DOHH2 (cell line): Measurements from ENCODE around the gene RBMS3.

Experiments used
- H3F3A ChIP-seq: fragments of 200-600 bp; sonication (generic), shearing (Covaris generic); 2 replicates; pipeline ENCODE4 v1.6.0; 2016; ENCODE audit warnings: antibody characterized with exemption, mild to moderate bottlenecking; ENCODE audit not compliant: control insufficient read depth, insufficient read depth
- H3K27ac ChIP-seq: fragments of 200-600 bp; sonication (generic); 2 replicates; pipeline ENCODE4 v1.5.1; 2014; ENCODE audit warnings: low read depth, mild to moderate bottlenecking, low read length, moderate library complexity
- H3K27me3 ChIP-seq: fragments of 200-600 bp; sonication (generic); 2 replicates; pipeline ENCODE4 v1.6.1; 2014; ENCODE audit warnings: mild to moderate bottlenecking, low read length, mixed read lengths; ENCODE audit not compliant: control insufficient read depth
- H3K36me3 ChIP-seq: fragments of 200-600 bp; sonication (generic); 2 replicates; pipeline ENCODE4 v1.6.1; 2014; ENCODE audit warnings: mild to moderate bottlenecking, low read length, moderate library complexity, mixed read lengths; ENCODE audit not compliant: control insufficient read depth
- H3K4me1 ChIP-seq: fragments of 200-600 bp; sonication (generic); 2 replicates; pipeline ENCODE4 v1.6.1; 2014; ENCODE audit warnings: mild to moderate bottlenecking, low read length, mixed read lengths; ENCODE audit not compliant: control insufficient read depth
- H3K4me2 ChIP-seq: fragments of 200-600 bp; sonication (generic); 2 replicates; pipeline ENCODE4 v1.6.0; 2014; ENCODE audit warnings: mild to moderate bottlenecking, low read length, moderate library complexity
- H3K4me3 ChIP-seq: fragments of 200-600 bp; sonication (generic); 2 replicates; pipeline ENCODE4 v1.5.1; 2014; ENCODE audit warnings: mild to moderate bottlenecking, low read length, mixed read lengths
- H3K79me2 ChIP-seq: fragments of 200-600 bp; sonication (generic); 2 replicates; pipeline ENCODE4 v1.6.1; 2014; ENCODE audit warnings: mild to moderate bottlenecking, low read length, mixed read lengths; ENCODE audit not compliant: control insufficient read depth
- H3K9me2 ChIP-seq: fragments of 200-600 bp; sonication (generic); replicated peaks from 2 replicates; pipeline ENCODE4 v1.6.1; 2014; ENCODE audit warnings: mild to moderate bottlenecking, low read length, mixed read lengths; ENCODE audit not compliant: control insufficient read depth
- H3K9me3 ChIP-seq: fragments of 200-600 bp; sonication (generic); 2 replicates; pipeline ENCODE4 v1.6.1; 2014; ENCODE audit warnings: antibody characterized with exemption, low read length, mixed read lengths; ENCODE audit not compliant: control insufficient read depth, insufficient read depth
- H4K20me1 ChIP-seq: fragments of 200-600 bp; sonication (generic); 2 replicates; pipeline ENCODE4 v1.6.0; 2014; ENCODE audit warnings: low read depth, mild to moderate bottlenecking, antibody characterized with exemption, low read length, moderate library complexity; ENCODE audit not compliant: control insufficient read depth, insufficient read depth
- EZH2phosphoT487 ChIP-seq: fragments of 200-600 bp; sonication (generic); IDR thresholded peaks from 2 replicates; pipeline ENCODE4 v1.6.1; 2017; ENCODE audit warnings: borderline replicate concordance, mild to moderate bottlenecking, antibody characterized with exemption, low read length, moderate library complexity, mixed read lengths
- TF ChIP-seq, protein P1 (sequence below): fragments of 200-600 bp; sonication (generic); IDR thresholded peaks from one replicate; pipeline ENCODE4 v1.5.1; 2014; ENCODE audit warnings: antibody characterized with exemption, mild to moderate bottlenecking, low read depth, low read length; ENCODE audit not compliant: poor library complexity, severe bottlenecking

Gene RBMS3

DNA sequence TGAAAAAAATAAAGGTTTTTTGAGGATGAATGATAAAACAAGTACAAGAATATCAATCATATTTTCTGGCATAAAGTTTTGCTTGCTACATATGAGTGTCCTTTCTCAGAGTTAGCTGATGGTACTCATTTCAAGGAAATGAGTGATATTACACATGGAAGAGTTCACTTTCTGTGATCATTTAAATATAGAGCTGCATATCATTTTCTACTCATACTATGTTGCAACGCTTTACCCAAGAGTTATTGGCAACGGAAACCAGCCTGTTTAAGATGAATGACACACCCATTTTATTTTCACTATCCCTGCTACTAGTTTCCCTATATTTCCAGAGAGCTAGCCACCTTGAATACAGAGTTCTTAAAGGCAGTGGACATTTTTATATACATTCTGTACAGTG, 35.4 kb upstream of the RBMS3 start:
- H3K9me2 ChIP-seq = no peaks in the 10 kb centered on the region
- H3K36me3 ChIP-seq = no peaks in the 10 kb centered on the region
- H3K4me2 ChIP-seq = no peak overlapping the region
- no peaks in the 10 kb centered on the region for H3K27me3 ChIP-seq
- TF ChIP-seq, protein P1, sequence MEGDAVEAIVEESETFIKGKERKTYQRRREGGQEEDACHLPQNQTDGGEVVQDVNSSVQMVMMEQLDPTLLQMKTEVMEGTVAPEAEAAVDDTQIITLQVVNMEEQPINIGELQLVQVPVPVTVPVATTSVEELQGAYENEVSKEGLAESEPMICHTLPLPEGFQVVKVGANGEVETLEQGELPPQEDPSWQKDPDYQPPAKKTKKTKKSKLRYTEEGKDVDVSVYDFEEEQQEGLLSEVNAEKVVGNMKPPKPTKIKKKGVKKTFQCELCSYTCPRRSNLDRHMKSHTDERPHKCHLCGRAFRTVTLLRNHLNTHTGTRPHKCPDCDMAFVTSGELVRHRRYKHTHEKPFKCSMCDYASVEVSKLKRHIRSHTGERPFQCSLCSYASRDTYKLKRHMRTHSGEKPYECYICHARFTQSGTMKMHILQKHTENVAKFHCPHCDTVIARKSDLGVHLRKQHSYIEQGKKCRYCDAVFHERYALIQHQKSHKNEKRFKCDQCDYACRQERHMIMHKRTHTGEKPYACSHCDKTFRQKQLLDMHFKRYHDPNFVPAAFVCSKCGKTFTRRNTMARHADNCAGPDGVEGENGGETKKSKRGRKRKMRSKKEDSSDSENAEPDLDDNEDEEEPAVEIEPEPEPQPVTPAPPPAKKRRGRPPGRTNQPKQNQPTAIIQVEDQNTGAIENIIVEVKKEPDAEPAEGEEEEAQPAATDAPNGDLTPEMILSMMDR = no peak
- no peak for TF ChIP-seq EZH2phosphoT487
- no peak overlapping the region for H3K4me3 ChIP-seq
- H3K79me2 ChIP-seq = no peaks in the 10 kb centered on the region
- H3K27ac ChIP-seq = no peak overlapping the region
- H3K4me1 ChIP-seq = no peaks in the 10 kb centered on the region
- H4K20me1 ChIP-seq = no peaks in the 10 kb centered on the region
- no peaks in the 10 kb centered on the region for H3K9me3 ChIP-seq
- H3F3A ChIP-seq = no peaks in the 10 kb centered on the region

DNA sequence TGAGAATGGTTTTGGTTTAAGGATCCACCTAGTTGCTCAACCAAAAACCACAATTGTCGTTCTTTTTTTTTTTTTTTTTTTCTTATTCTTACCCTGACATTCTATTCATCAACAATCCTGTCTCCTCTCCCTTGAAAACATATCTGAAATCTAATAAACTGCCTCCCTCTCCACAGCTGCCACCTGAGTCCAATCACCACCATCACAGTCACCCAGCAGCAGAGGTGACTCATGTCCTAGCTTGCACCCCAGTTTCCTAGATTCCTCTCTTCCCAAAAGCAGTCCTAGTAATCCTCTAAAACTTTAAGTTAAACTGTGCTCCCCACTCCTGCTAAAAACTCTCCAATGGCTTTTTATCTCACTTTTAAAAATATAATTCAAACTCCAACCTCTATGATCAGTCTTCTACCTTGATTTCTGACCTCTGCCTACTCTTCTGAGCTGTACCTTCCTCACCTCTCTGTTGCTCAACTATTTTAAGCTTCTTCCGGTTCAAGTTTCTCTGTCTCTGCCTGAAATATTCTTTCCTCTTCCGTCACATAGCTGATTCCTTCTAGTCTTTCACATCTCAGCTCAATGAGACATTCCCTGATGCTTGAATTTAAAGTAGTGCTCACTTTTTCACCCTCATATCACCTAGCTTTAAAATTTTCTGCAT, 33.7 kb upstream of the RBMS3 start:
- no peaks in the 10 kb centered on the region for H4K20me1 ChIP-seq
- H3K36me3 ChIP-seq = no peaks in the 10 kb centered on the region
- H3K9me2 ChIP-seq = no peaks in the 10 kb centered on the region
- TF ChIP-seq, protein P1 = no peak
- no peak for TF ChIP-seq EZH2phosphoT487
- H3F3A ChIP-seq = no peaks in the 10 kb centered on the region
- no peaks in the 10 kb centered on the region for H3K9me3 ChIP-seq
- no peaks in the 10 kb centered on the region for H3K4me1 ChIP-seq
- H3K79me2 ChIP-seq = no peaks in the 10 kb centered on the region
- no peaks in the 10 kb centered on the region for H3K27me3 ChIP-seq
- no peak overlapping the region for H3K4me3 ChIP-seq
- no peak overlapping the region for H3K4me2 ChIP-seq
- H3K27ac ChIP-seq = no peak overlapping the region

DNA sequence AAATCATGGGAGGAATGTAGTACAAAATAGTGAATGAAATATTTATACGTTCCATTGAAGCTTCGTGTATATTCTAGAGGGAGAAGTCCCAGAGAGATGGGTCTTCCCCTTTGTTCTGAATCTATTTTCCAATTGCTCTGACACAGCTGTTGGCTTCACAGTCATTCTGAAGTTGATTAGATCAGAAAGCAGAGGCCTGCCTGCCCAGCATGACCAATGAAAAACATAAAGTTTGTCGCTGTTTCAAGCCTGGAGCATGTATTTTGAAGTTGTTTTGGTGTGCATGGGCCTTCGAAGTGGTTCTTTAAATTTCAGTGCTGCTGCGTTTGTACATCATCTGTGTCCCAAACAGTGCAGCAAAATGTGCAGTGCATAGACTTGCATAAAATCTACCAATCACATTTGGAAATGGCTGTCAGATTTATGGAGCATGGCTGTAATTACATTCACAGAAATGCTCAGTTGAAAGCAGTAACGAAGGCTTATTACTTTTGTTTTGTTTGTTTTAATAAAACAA, 31.0 kb upstream of the RBMS3 start:
- TF ChIP-seq EZH2phosphoT487 = no peak
- TF ChIP-seq, protein P1 = no peak
- no peaks in the 10 kb centered on the region for H3K79me2 ChIP-seq
- H3K4me1 ChIP-seq = no peaks in the 10 kb centered on the region
- H3K4me3 ChIP-seq = no peak overlapping the region
- H3K27ac ChIP-seq = no peak overlapping the region
- no peaks in the 10 kb centered on the region for H3K9me3 ChIP-seq
- H3K27me3 ChIP-seq = no peaks in the 10 kb centered on the region
- H3K36me3 ChIP-seq = no peaks in the 10 kb centered on the region
- no peaks in the 10 kb centered on the region for H4K20me1 ChIP-seq
- no peaks in the 10 kb centered on the region for H3K9me2 ChIP-seq
- no peak overlapping the region for H3K4me2 ChIP-seq
- no peaks in the 10 kb centered on the region for H3F3A ChIP-seq
